Measurements from ENCODE around the gene PRRX2. TPM values are rescaled to one million over a fixed set of nuclear protein-coding genes. Genes with fewer than 3 reads are reported as not detected.

PRRX2 gene
- total and polyA plus RNA-seq, 12 donors = 0.15 to 14.2 (median 4.0) TPM

- Histone ChIP-seq H3K27me3 (no peaks in the 10 kb centered on the region), H3K4me3 (no peak overlapping the region), H3K27ac (no peak overlapping the region), H3K36me3 (replicated peaks in 1 of 2) (peaks cover 0 to 1% of the 10 kb centered on the region in 2 donors), H3K9me3 (replicated peaks in 1 of 3) (no peaks in the 10 kb centered on the region), H3K4me1 (replicated peaks in 1 of 2) (peaks cover 18 to 21% of the 10 kb centered on the region in 2 donors)
- no peak for TF ChIP-seq CTCF (IDR thresholded peaks at IDR 0.05)
- TF ChIP-seq POLR2A (IDR thresholded peaks at IDR 0.05) = no peak
- DNase-seq = peak in 1 of 7 donors; percentile 12
- WGBS, 4 donors = 62 to 85% (median 77%) methylated on average over 9 to 11 of the region's 11 CpGs
- intact Hi-C loops (cut with DNase I) = loop anchor here in 1 of 2 donors (5.0 kb wide), 1 partner anchor 138 kb away; no protein-coding TSS in a partner anchor
These were observed 21.1 kb upstream of the PRRX2 start for GRCh38 chr9:129644365-129644764.

GRCh38 chr9:129644902-129645301 is 20.5 kb upstream of the PRRX2 start:
- no peaks in the 10 kb centered on the region for H3K27me3 ChIP-seq
- no peak overlapping the region for H3K27ac ChIP-seq
- peaks cover 13 to 16% of the 10 kb centered on the region in 2 donors for H3K4me1 ChIP-seq (replicated peaks in 1 of 2)
- intact Hi-C loops (cut with DNase I) = loop anchor here (5.0 kb wide), 3 partner anchors 77 to 142 kb away; no protein-coding TSS in a partner anchor
- DNase-seq = no peak
- no peaks in the 10 kb centered on the region for H3K36me3 ChIP-seq (replicated peaks in 1 of 2)
- no peak overlapping the region for H3K4me3 ChIP-seq
- 74 to 79% (median 78%) methylated on average over 16 to 17 of the region's 17 CpGs for WGBS, 4 donors
- no peaks in the 10 kb centered on the region for H3K9me3 ChIP-seq (replicated peaks in 1 of 3)
- TF ChIP-seq CTCF (IDR thresholded peaks at IDR 0.05) (no peak), POLR2A (IDR thresholded peaks at IDR 0.05) (no peak)

GRCh38 chr9:129646252-129646651 is 19.2 kb upstream of the PRRX2 start:
- Histone ChIP-seq H3K4me3 (no peak overlapping the region), H3K27ac (no peak overlapping the region), H3K36me3 (replicated peaks in 1 of 2) (no peaks in the 10 kb centered on the region), H3K4me1 (replicated peaks in 1 of 2) (peaks cover 1 to 2% of the 10 kb centered on the region in 2 donors), H3K9me3 (replicated peaks in 1 of 3) (no peaks in the 10 kb centered on the region), H3K27me3 (no peaks in the 10 kb centered on the region)
- TF ChIP-seq POLR2A (IDR thresholded peaks at IDR 0.05) (no peak), CTCF (IDR thresholded peaks at IDR 0.05) (no peak)
- 83 to 92% (median 85%) methylated on average over 11 to 12 of the region's 12 CpGs for WGBS, 4 donors
- intact Hi-C loops (cut with DNase I) = loop anchor here (5.0 kb wide), 2 partner anchors 76 to 141 kb away; no protein-coding TSS in a partner anchor
- DNase-seq = peak in 1 of 7 donors; percentile 18

- H3K9me3 ChIP-seq (replicated peaks in 1 of 3) = no peaks in the 10 kb centered on the region
- H3K36me3 ChIP-seq (replicated peaks in 1 of 2) = no peaks in the 10 kb centered on the region
- no peaks in the 10 kb centered on the region for H3K27me3 ChIP-seq
- H3K27ac ChIP-seq = no peak overlapping the region
- DNase-seq = no peak
- H3K4me3 ChIP-seq = no peak overlapping the region
- 94 to 97% (median 96%) methylated on average over 7 of the region's 7 CpGs for WGBS, 4 donors
- intact Hi-C loops (cut with DNase I) = loop anchor here (5.0 kb wide), 2 partner anchors 76 to 141 kb away; no protein-coding TSS in a partner anchor
- TF ChIP-seq CTCF (IDR thresholded peaks at IDR 0.05) (no peak), POLR2A (IDR thresholded peaks at IDR 0.05) (no peak)
- no peaks in the 10 kb centered on the region for H3K4me1 ChIP-seq (replicated peaks in 1 of 2)
These were observed 18.8 kb upstream of the PRRX2 start for GRCh38 chr9:129646654-129647053.
